ENCODE measurements around the gene TMTC1.

TMTC1 gene

DNA sequence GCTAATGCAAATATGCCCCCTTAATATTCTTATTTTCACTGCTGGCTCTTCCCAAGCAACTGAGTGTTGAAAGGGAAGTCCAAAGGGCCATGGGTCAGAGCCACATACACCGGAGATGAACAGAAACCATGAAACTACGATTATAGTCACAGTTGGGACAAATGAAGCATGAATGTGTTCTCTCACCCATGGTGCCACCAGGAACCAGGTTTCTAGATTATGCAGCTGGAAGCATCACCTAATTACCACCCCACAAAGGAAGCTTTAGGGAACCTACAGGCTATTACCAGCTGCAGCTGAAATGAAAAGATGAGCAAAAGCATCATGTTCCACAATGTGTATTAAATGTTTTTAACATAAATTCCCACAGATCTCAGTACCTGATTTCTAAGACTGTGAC, 15.4 kb downstream of the TMTC1 start:
- Histone ChIP-seq H3K4me3 (ENCODE audit: low read length) (no peak overlapping the region), H2AFZ (ENCODE audit: low read depth, low read length) (no peak overlapping the region), H3K4me1 (ENCODE audit: insufficient read depth, low read length) (no peaks in the 10 kb centered on the region), H3K36me3 (ENCODE audit: insufficient read depth, low read length) (no peaks in the 10 kb centered on the region), H3K9me3 (ENCODE audit: low read length) (no peaks in the 10 kb centered on the region), H3K27me3 (ENCODE audit: insufficient read depth, low read length) (no peaks in the 10 kb centered on the region)

DNA sequence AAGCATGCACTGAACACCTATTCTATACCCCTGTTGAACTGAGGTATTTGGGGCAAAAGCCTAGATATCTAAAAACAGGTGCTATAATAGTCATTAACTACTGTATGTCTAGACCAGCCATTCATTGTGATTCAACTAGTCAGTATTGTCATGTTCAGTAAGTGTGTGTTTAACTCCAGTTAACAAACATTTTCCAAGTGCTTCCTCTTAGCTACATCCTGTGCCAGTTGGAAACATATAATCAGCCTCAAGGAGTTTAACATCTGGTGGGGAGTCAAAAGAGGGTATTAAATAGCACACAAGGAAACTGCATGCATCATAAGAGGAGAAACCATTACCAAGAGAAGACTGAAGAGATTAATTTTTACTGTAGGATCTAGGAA, 20.4 kb downstream of the TMTC1 start:
- Histone ChIP-seq H2AFZ (ENCODE audit: low read depth, low read length) (no peak overlapping the region), H3K27me3 (ENCODE audit: insufficient read depth, low read length) (no peaks in the 10 kb centered on the region), H3K4me1 (ENCODE audit: insufficient read depth, low read length) (no peaks in the 10 kb centered on the region), H3K36me3 (ENCODE audit: insufficient read depth, low read length) (peaks cover 2% of the 10 kb centered on the region), H3K4me3 (ENCODE audit: low read length) (no peak overlapping the region), H3K9me3 (ENCODE audit: low read length) (no peaks in the 10 kb centered on the region)

DNA sequence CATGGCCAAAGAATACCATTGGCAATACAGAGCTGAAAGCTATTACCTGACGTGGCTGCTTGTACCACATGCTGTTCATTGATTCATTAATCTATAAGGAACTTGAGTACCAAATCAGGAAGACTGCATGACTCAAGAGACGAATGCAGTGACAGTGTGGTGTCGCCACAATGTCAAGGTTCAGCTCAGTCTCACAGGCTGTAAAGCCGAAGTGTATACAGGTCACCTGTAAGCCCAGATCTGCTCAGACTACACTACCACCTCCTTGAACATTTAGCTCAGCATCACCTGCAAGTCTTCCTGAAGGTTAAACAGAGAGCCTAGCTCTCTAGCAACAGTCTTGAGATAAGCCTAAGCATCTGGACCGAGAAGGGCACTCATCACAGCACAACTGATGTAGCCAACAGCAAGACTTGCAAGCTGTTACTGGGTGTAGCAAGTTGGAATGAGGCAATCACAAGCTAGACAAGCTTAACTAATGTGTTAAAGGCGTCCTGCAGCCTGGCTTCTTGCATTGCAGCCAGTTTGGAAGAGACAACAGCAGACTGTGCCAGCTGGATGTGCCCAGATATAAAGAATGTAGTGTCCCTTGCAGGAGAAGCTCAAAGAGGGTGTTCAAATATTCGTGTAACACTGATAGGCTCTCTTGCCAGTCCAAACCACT, 21.0 kb downstream of the TMTC1 start:
- Histone ChIP-seq H3K9me3 (ENCODE audit: low read length) (no peaks in the 10 kb centered on the region), H3K4me1 (ENCODE audit: insufficient read depth, low read length) (no peaks in the 10 kb centered on the region), H3K36me3 (ENCODE audit: insufficient read depth, low read length) (peaks cover 3% of the 10 kb centered on the region), H2AFZ (ENCODE audit: low read depth, low read length) (no peak overlapping the region), H3K27me3 (ENCODE audit: insufficient read depth, low read length) (no peaks in the 10 kb centered on the region), H3K4me3 (ENCODE audit: low read length) (no peak overlapping the region)

DNA sequence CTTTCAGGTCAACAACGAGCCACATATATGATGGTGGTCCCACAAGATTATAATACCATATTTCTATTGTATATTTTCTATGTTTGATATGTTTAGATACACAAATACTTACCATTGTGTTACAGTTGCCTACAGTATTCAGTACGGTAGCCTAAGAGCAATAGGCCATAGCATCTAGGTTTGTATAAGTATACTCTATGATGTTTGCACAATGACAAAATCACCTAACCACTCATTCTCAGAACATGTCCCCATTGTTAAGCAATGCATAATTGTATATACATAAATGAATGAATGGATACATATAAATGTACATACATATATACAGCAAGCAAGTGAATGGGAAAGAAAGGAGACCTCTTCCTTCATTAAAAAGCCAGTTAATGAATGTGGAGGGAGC, 23.8 kb downstream of the TMTC1 start:
- Histone ChIP-seq H3K4me1 (ENCODE audit: insufficient read depth, low read length) (no peaks in the 10 kb centered on the region), H3K36me3 (ENCODE audit: insufficient read depth, low read length) (peaks cover 3% of the 10 kb centered on the region), H3K9me3 (ENCODE audit: low read length) (no peaks in the 10 kb centered on the region), H3K4me3 (ENCODE audit: low read length) (no peak overlapping the region), H2AFZ (ENCODE audit: low read depth, low read length) (no peak overlapping the region), H3K27me3 (ENCODE audit: insufficient read depth, low read length) (no peaks in the 10 kb centered on the region)

DNA sequence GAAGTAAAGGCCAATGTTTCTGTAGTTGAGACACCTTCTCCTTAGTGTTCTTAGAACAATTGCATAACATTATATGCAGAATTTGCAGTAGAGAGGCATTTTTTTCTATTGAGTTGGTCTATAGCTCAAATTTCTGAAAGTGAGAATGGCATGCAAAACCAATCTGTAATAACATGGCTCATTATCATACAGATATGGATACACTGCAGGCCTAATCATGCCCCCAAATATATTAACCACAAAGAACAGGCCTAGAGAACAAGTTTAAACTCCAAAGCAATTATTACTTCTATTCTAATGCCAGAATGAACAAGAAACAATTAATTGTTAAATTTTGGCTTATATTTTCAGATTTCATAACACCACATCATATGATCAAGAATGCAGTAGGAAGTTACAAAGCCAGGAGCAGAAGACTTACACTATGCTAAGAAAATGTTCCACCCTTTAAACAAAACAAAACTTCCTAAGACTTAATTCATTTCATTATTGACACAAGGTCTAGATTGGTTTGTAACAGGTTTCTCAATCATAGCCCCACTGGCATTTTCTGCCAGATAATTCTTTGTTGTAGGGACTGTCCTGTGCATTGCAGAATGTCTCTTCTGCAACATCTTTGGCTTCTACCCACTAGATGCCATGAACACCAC, 26.9 kb downstream of the TMTC1 start:
- Histone ChIP-seq H3K9me3 (ENCODE audit: low read length) (no peaks in the 10 kb centered on the region), H2AFZ (ENCODE audit: low read depth, low read length) (no peak overlapping the region), H3K4me1 (ENCODE audit: insufficient read depth, low read length) (no peaks in the 10 kb centered on the region), H3K36me3 (ENCODE audit: insufficient read depth, low read length) (peaks cover 8% of the 10 kb centered on the region), H3K4me3 (ENCODE audit: low read length) (no peak overlapping the region), H3K27me3 (ENCODE audit: insufficient read depth, low read length) (no peaks in the 10 kb centered on the region)

DNA sequence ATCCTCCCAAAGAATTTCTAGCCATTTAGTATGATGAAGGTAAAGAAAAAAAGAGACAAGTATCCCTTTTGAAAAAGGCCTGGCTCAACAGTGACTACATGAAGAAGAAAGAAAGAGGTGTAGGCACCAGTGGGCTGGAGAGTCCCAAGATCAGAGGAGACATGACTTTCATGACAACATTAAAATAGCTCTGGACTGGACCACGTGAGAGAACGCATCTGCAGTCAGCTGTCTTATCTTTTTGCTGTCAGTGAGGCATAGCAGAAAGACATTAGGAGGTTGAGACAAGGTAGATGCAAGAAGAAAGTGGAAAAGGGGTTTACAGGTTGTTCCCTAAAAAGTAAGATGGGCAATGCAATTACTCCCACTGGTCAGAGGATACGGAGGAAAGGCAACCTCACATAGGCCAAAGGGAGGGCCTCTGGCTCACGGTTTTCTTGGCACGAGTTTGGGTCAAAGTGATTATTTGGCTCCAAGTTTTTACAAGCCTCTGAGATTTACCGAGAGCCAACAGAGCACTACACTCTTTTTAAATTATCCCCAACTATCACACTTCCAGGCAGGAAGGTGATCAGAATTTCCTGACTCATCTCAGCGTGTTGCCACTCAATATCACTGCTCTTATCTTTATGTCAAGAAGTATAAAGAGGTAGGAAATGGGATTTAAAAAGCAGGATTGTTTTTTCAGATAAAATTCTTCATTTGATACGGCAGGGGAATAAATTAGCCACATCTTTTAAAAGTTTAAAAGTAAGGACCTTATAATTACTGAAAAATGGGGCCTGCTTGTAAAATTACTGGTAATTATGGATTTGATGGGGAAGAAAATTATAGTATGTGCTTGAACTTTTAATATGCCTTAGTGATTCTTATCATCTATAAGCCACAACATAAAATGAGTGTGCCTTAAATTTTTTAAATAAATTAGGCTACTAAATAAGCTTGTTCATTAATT, 29.2 kb downstream of the TMTC1 start:
- H2AFZ ChIP-seq (ENCODE audit: low read depth, low read length): no peak overlapping the region
- H3K4me1 ChIP-seq (ENCODE audit: insufficient read depth, low read length): no peaks in the 10 kb centered on the region
- no peak overlapping the region for H3K4me3 ChIP-seq (ENCODE audit: low read length)
- H3K27me3 ChIP-seq (ENCODE audit: insufficient read depth, low read length): no peaks in the 10 kb centered on the region
- peaks cover 8% of the 10 kb centered on the region for H3K36me3 ChIP-seq (ENCODE audit: insufficient read depth, low read length)
- no peaks in the 10 kb centered on the region for H3K9me3 ChIP-seq (ENCODE audit: low read length)

DNA sequence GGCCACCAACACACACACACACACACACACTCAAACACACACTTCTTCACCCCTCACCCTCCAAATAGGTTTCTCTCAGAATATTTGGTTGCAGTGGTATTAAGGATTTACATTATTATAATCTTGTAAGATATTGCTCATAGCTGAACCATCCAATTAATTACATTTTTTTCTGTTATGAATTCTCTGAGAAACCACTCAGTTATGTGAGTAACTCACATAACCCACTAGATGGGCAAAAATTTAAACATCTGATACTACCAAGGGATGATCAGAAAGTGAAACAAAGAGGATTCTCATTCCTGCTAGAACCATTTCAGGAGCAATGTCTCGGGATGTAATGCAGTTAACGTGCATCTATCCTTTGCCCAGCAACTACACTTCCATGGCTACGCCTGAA, 31.6 kb downstream of the TMTC1 start:
- no peaks in the 10 kb centered on the region for H3K4me1 ChIP-seq (ENCODE audit: insufficient read depth, low read length)
- H3K4me3 ChIP-seq (ENCODE audit: low read length): no peak overlapping the region
- no peaks in the 10 kb centered on the region for H3K27me3 ChIP-seq (ENCODE audit: insufficient read depth, low read length)
- H3K9me3 ChIP-seq (ENCODE audit: low read length): no peaks in the 10 kb centered on the region
- no peak overlapping the region for H2AFZ ChIP-seq (ENCODE audit: low read depth, low read length)
- peaks cover 5% of the 10 kb centered on the region for H3K36me3 ChIP-seq (ENCODE audit: insufficient read depth, low read length)

DNA sequence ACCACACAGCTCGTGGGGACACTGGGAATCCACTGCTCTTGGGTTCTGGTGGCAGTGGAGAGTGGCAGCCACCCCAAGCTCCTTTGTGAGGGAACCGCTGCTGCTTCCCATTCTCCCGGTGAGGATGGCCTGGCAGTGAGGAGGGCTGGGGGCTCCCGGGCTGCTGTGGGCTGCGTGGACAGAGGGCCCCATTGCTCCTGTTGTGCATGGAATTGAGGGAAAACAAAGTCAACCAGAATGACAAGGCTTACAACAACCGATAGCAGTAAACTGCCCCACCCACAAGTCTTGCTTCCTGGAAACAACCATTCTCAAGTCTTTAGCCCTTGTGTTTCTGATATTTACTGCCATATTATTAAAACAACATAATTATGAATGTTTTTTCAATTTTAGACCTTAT, 32.1 kb downstream of the TMTC1 start:
- Histone ChIP-seq H3K9me3 (ENCODE audit: low read length) (no peaks in the 10 kb centered on the region), H3K4me1 (ENCODE audit: insufficient read depth, low read length) (no peaks in the 10 kb centered on the region), H2AFZ (ENCODE audit: low read depth, low read length) (no peak overlapping the region), H3K36me3 (ENCODE audit: insufficient read depth, low read length) (peaks cover 5% of the 10 kb centered on the region), H3K4me3 (ENCODE audit: low read length) (no peak overlapping the region), H3K27me3 (ENCODE audit: insufficient read depth, low read length) (no peaks in the 10 kb centered on the region)

DNA sequence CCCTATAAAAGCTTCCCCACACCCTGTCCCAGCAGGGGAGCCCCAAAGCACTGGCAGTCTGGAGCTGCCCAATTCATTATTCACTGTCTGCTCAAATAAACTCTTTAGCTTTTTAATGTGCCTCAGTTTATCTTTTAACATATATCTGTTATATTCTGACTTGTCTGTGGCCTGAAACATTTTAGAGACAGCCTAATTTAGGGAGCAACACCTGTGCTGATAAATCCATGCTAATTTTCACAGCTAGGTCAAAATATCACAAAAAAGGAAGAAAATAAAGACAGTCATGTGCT, 32.9 kb downstream of the TMTC1 start:
- no peaks in the 10 kb centered on the region for H3K4me1 ChIP-seq (ENCODE audit: insufficient read depth, low read length)
- peaks cover 5% of the 10 kb centered on the region for H3K36me3 ChIP-seq (ENCODE audit: insufficient read depth, low read length)
- no peaks in the 10 kb centered on the region for H3K27me3 ChIP-seq (ENCODE audit: insufficient read depth, low read length)
- no peaks in the 10 kb centered on the region for H3K9me3 ChIP-seq (ENCODE audit: low read length)
- no peak overlapping the region for H3K4me3 ChIP-seq (ENCODE audit: low read length)
- H2AFZ ChIP-seq (ENCODE audit: low read depth, low read length): no peak overlapping the region

DNA sequence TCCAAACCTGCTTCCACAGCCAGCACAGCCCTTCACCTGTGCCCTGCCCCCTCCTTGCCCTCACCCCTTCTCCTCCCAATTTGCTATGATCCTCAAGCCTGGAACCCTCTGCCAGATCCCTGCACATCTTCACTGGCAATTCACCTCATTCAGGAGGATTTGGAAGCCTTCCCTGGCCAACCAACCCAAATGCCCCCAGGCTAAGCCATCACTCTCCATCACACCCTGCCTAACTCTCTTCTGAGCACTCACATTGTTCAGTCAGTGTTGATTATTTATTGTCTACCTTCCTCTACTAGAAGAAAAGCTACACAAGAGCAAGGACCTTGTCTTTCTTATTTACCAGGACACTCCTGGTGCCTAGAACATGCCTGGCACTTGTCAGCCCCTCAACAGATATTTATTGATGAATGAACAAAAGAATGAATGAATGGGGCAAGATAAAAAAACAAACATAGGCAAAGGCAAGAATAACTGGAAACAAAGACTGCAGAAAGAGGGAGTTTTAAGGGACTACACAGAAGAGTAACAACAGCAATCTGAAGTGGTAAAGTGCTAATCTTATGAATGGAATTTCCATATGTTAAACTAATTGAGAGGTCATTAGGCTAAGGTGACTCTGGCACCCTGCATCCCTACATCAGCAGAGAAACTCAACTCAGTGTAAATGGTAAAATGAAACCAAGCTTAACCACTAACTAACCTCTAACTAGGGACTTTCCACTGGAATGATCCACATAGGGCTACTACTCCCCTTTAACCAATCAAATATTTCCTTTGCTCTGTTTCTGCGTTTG, 33.4 kb downstream of the TMTC1 start:
- Histone ChIP-seq H3K27me3 (ENCODE audit: insufficient read depth, low read length) (no peaks in the 10 kb centered on the region), H3K4me3 (ENCODE audit: low read length) (no peak overlapping the region), H2AFZ (ENCODE audit: low read depth, low read length) (no peak overlapping the region), H3K4me1 (ENCODE audit: insufficient read depth, low read length) (no peaks in the 10 kb centered on the region), H3K36me3 (ENCODE audit: insufficient read depth, low read length) (peaks cover 5% of the 10 kb centered on the region), H3K9me3 (ENCODE audit: low read length) (no peaks in the 10 kb centered on the region)

DNA sequence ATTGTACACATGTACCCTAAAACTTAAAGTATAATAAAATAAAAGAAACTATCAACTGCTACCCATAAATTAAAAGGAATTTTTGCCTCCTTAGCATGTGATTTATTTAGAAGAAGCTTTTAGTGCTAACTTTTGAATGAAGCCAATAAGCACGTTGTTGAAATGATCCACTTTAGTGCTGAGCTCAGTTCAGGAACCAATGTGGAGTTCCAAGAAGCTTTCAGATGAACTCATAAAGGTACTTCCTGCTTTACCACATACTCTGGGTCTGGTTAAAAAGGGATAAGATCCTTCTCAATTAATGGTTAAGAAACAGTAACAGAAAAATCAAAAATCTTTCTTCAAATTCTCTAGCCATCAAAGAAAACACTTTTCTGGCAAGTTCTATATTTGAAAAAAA, 39.4 kb downstream of the TMTC1 start:
- Histone ChIP-seq H3K27me3 (ENCODE audit: insufficient read depth, low read length) (no peaks in the 10 kb centered on the region), H2AFZ (ENCODE audit: low read depth, low read length) (no peak overlapping the region), H3K9me3 (ENCODE audit: low read length) (no peaks in the 10 kb centered on the region), H3K4me3 (ENCODE audit: low read length) (no peak overlapping the region), H3K36me3 (ENCODE audit: insufficient read depth, low read length) (no peaks in the 10 kb centered on the region), H3K4me1 (ENCODE audit: insufficient read depth, low read length) (no peaks in the 10 kb centered on the region)

DNA sequence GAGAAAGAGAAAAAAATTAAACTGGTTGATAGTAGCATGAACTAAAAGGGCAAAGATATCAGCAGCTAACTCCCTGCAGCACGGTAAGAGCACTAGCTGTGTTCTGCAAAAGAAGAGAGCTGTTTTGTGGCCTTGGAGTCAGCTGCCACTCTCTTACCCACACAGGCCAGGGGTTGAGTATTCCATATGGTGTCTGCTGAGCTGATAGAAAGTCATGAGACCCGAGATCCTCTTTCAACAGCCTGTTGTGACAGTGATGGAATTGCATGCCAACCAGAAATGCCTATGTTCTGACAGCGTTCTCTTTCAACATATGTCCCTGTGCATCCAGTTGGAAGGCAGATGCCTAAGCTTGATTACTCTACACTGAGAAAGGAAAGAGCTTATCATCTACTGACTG, 39.9 kb downstream of the TMTC1 start:
- H2AFZ ChIP-seq (ENCODE audit: low read depth, low read length): no peak overlapping the region
- H3K9me3 ChIP-seq (ENCODE audit: low read length): no peaks in the 10 kb centered on the region
- H3K4me1 ChIP-seq (ENCODE audit: insufficient read depth, low read length): no peaks in the 10 kb centered on the region
- H3K27me3 ChIP-seq (ENCODE audit: insufficient read depth, low read length): no peaks in the 10 kb centered on the region
- no peak overlapping the region for H3K4me3 ChIP-seq (ENCODE audit: low read length)
- no peaks in the 10 kb centered on the region for H3K36me3 ChIP-seq (ENCODE audit: insufficient read depth, low read length)

DNA sequence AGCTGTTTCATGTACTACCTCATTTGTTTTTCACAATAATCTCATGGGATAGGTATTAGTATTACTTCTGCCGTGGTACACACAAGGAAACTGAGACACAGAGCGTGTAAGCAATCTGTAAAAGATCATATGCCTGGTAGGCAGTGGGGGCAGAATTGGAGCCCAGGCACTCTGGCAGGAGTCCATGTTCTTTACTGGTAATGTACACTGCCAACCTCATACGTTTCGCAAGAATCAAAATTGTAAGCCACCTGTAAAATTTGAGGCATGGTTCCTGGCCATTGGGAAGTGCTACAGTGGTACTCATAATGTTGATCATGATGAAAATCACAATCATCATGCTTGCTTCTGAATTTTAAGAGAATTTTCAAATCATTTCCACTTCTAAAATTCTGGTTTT, 40.7 kb downstream of the TMTC1 start:
- Histone ChIP-seq H3K9me3 (ENCODE audit: low read length) (no peaks in the 10 kb centered on the region), H3K27me3 (ENCODE audit: insufficient read depth, low read length) (no peaks in the 10 kb centered on the region), H3K4me3 (ENCODE audit: low read length) (no peak overlapping the region), H3K4me1 (ENCODE audit: insufficient read depth, low read length) (no peaks in the 10 kb centered on the region), H2AFZ (ENCODE audit: low read depth, low read length) (no peak overlapping the region), H3K36me3 (ENCODE audit: insufficient read depth, low read length) (no peaks in the 10 kb centered on the region)

Data from neuron (in vitro differentiated cells).